GM21528 (cell line): Measurements from ENCODE around the gene TMIGD2.
A peak's percentile ranks its signal among the peaks of the same experiment; 100 is the strongest.
"Not testable (repeated sequence)": the region's sequence is repeated elsewhere in the genome, so short reads cannot be mapped to it uniquely, and the experiment has no call there.

Experiments
- ATAC-seq: cut with Tn5 transposase; IDR thresholded peaks from one replicate; pipeline ENCODE4 v1.9.1; 2021; ENCODE audit warnings: mild to moderate bottlenecking, moderate library complexity; ENCODE audit not compliant: unreplicated experiment, low FRiP score

The TMIGD2 gene, protein sequence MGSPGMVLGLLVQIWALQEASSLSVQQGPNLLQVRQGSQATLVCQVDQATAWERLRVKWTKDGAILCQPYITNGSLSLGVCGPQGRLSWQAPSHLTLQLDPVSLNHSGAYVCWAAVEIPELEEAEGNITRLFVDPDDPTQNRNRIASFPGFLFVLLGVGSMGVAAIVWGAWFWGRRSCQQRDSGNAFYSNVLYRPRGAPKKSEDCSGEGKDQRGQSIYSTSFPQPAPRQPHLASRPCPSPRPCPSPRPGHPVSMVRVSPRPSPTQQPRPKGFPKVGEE

DNA sequence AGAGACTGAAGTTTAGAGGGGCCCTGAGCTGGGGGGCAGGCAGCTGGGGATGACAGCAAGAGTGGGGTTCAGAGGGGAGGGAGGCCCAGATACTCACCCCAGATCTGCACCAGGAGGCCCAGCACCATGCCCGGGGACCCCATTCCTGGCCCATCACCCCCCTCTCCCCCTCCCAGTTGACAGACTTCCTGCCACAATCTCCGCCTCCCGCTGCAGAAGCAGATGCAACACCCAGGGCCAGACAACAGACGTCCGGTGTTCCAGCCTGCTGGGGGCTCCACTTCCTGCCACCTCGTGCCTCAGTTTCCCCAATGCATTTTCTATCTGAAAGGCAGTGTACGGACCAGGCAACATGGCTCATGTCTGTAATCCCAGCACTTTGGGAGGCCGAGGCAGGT is at the start of gene TMIGD2:
TSS of gene TMIGD2 (minus strand) at position 147 of the 398 bp plus-strand sequence. CDS start at position 143, 4 bp downstream.
- no peak for ATAC-seq

DNA sequence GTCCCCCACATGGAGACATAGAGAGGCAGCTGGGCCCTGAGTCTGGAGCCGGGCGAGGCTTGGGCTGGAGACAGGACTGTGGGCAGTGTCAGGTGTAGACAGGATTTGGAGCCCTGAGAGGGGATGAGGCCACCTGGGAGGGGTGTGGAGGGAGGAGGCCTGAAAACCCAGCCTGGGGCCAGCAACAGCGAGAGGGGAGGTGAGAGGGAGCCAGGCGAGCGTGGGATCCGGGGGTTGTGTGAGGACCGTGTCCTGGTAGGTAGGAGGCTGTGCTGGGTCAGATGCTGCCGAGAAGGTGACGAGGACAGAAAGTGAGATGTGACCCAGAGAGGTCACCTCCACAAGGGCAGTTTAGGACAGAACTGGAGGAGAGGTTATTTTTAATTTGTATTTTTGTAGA is 48.5 kb upstream of the TMIGD2 start:
- no peak for ATAC-seq

DNA sequence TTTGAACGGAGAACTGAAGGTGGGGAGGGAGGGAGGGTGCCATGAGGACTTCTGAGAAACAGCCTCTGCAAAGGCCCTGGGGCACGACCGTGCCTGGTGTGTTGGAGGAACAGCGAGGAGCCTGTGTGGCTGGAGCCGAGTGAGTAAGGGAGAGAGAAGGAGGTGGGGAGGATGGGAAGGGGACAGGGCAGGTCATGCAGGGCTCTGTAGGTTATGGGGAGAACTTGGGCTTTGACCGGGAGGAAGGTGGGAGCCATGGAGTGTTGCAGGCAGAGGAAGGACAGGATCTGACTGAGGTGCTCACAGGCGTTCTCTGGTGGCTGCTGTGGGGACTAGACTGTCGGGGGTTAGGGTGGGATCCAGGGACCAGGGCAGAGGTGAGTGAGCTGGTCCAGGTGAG is 47.9 kb upstream of the TMIGD2 start:
- no peak for ATAC-seq

DNA sequence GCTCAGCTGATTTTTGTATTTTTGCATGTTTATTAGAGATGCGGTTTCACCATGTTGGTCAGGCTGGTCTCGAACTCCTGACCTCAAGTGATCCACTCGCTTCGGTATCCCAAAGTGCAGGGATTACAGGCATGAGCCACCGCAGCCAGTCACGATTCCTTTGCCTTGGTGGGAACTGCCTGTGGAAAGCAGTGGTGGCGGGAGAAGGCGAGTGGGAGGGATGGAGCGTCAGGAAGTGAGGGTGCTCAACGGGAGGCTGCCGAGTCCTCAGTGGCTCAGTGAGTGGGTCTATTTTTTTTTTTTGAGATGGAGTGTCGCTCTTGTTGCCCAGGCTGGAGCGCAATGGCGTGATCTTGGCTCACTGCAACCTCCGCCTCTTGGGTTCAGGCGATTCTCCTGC is 47.0 kb upstream of the TMIGD2 start:
- ATAC-seq: not testable (repeated sequence)

DNA sequence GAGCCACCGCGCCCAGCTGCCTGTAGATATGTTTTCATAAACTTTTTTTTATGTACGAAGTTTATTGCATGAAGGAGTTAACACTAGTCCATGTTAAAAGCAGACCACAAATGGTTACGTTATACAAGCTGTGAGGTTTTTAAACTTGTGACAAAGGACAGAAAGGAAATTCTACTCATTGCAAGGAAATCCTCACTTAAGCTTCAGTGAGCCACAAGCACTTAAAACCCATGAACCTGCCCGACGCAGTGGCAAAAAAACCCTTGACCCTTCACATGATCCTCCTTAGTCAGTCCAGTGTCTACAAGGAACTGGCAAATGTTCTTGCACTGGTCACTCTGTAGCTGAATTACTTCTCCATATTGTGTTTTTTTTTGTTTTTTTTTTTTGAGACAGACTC is 45.3 kb upstream of the TMIGD2 start:
- ATAC-seq: no peak

GRCh38 chr19:4346020-4346383 is 43.8 kb upstream of the TMIGD2 start:
- ATAC-seq: no peak

DNA sequence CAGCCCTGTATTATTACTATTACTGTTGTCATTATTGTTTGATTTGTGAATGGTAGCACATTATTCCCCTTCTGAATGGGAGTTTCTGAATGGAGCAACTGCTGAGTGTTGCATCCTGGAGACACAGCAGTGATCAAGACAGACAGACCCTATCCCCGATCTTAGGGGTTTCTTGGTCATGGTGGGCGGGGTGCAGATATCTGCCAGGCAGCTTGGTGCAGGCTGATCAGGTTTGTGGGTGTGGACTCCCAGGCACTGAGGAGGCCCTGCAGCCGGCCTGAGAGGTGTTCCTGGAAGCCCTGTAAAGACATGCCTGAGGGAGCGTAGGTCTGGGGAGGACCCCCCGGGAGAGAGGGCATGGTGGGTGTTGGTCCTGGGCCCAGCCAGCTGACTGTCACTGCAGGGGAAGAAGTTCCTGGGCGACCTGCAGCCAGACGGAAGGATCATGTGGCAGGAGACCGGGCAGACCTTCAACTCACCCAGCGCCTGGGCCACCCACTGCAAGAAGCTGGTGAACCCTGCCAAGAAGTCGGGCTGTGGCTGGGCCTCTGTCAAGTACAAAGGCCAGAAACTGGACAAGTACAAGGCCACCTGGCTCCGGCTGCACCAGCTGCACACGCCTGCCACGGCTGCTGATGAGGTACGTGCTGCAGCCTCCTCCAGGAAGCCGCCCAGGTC is 43.3 kb upstream of the TMIGD2 start:
- ATAC-seq: no peak

GRCh38 chr19:4343370-4344307 is 41.5 kb upstream of the TMIGD2 start, which contains the start of gene MPND:
Gene MPND, plus strand, starts transcription at chr19:4343562. Its CDS starts 32 bp downstream, at chr19:4343594.
- ATAC-seq: peak; percentile 41

DNA sequence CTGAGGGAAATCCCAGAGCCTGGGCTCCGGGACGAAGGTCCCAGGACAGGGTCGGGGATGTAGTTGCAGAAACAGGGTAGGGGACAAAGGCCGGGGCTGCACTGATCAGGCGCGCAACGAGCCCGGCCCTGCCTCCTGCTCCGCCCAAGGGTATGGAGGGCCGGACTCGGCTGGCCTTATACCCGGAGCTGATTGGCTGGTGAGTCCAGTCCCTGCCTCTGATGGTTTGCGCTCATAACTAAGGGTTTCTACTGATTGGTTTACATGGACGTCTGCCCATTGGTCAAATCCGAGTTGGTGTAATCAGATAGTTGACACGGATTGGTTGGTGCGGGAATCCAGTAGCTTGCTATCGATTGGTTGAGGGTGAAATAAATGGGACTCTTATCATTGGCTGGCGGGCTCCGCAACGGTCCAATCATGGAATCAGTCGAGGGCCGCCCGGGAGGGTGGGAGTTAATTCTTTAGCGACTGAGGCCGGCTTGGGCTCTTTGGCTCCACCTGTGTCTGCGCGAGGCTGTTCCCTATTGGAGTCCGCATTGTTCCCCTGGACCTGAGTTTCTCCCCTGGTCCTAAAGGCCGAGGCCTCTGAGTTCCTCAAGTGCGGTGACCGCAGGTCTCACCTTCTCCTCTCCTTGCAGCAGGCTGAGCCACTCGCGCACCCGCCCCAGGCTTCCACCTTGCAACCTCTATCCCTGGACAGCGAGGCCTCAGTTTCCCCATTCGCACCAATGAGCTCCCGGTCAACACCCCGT is 40.6 kb upstream of the TMIGD2 start:
- ATAC-seq: peak; percentile 86

GRCh38 chr19:4342314-4342614 is 40.1 kb upstream of the TMIGD2 start:
- ATAC-seq: no peak

- ATAC-seq: no peak
These were observed 36.5 kb upstream of the TMIGD2 start, which contains the start of gene STAP2 for GRCh38 chr19:4338441-4339355. Gene STAP2, minus strand, starts transcription at chr19:4338827. Its CDS starts 74 bp downstream, at chr19:4338753.

DNA sequence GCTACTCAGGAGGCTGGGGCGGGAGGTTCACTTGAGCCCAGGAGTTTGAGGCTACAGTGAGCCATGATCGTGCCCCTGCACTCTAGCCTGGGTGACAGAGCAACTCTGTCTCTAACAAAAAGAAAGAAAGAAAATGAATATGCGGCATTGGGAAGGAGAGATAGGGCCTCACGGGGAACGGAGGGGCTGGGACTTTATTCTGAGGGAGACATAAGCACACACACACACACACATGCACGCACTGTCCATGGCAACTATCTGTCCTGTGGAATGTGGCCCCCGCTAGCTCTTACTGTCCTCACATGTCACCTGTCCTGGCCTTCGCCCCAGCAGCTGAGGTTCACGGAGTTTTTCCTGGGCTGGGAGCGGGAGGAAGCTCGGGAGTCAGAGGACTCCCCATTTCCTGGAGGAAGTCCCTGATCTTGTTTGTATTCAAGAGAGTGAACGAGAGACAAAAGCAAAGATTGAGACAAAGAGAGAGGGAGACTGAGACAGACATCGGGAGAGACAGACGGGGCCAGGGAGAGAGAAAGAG is 35.8 kb upstream of the TMIGD2 start:
- no peak for ATAC-seq

GRCh38 chr19:4334929-4335570 is 32.9 kb upstream of the TMIGD2 start:
- ATAC-seq: no peak

- no peak for ATAC-seq
These were observed 27.7 kb upstream of the TMIGD2 start for GRCh38 chr19:4329858-4330257.

GRCh38 chr19:4328991-4329681 is 26.9 kb upstream of the TMIGD2 start:
- ATAC-seq: not testable (repeated sequence)

DNA sequence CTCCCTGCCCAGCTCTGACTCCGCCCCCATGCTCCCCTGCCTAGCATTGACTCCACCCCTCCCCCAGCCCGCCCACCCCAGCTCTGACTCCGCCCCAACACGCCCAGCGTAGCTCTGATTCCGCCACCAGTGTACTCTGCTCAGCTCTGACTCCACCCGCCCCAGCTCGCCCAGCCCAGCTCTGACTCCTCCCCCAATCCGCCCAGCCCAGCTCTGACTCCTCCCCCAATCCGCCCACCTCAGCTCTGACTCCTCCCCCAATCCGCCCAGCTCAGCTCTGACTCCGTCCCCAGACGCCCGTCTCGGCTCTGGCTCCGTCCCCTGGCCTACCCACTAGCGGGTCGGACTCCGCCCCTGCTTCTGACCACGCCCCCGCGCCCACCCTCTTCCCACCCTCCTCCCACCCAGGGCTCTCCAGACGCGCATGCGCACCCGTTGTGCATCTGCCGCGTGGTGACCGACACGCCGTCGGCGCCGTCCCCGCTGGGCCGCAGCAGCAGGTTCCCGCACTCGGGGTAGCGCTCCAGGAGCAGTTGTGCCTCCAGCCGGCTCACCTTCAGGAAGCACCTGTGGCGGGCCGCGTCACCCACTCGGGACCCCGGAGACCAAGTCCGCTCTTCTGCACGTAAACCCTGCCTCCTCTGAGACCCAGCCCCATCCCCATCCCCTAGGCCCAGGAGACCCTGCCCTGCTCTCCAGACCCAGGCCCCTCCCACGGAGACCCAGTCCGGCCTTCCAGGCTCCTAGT is 26.2 kb upstream of the TMIGD2 start:
- peak; percentile 49 for ATAC-seq

GRCh38 chr19:4327877-4328242 is 25.7 kb upstream of the TMIGD2 start:
- ATAC-seq: peak; percentile 9
